Activated CD4-positive, alpha-beta T cell treated with anti-CD3 and anti-CD28 coated beads, Interleukin-2, amount 50 U/mL, for 24 hours (primary cell): ENCODE results near the gene JAG2.
"Not testable (repeated sequence)": the region's sequence is repeated elsewhere in the genome, so short reads cannot be mapped to it uniquely, and the experiment has no call there.

Source experiments
- DNase-seq, 2 donors: peaks; one replicate each; pipeline ENCODE4 v3.0.0-alpha.2; 2020; ENCODE audit warnings: low read depth in 1 of 2, low spot score in 1 of 2

JAG2 gene

DNA sequence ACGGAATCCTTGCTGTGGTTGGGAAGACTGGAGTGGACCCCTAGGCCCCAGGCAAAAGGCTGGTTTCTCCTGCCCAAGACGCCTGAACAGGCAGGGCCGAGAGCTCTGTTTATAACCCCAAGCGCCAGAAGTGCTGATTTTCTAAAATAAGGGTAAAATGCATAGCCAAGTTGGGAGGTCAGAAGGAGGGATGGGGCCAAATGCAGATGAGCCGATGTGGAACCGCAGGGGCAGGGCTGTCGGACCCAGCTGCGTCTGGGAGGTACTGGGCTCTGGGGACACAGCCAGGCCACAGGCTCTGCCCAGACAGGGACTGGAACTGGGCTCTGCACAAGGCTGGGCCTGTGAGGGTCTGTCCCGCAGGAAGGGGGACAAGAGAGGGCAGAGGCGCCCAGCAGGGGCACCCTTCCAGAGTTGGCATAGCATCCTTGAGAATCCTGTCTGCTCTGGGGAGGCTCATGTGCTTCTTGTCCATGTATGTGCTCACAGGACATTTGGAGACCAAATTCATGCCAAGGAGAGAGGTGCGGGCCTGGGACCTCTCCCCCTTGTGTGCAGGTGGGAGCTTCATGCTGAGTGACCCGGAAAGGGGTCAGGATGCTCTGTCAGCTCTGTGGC, 49.1 kb downstream of the JAG2 start:
- DNase-seq: no peak

DNA sequence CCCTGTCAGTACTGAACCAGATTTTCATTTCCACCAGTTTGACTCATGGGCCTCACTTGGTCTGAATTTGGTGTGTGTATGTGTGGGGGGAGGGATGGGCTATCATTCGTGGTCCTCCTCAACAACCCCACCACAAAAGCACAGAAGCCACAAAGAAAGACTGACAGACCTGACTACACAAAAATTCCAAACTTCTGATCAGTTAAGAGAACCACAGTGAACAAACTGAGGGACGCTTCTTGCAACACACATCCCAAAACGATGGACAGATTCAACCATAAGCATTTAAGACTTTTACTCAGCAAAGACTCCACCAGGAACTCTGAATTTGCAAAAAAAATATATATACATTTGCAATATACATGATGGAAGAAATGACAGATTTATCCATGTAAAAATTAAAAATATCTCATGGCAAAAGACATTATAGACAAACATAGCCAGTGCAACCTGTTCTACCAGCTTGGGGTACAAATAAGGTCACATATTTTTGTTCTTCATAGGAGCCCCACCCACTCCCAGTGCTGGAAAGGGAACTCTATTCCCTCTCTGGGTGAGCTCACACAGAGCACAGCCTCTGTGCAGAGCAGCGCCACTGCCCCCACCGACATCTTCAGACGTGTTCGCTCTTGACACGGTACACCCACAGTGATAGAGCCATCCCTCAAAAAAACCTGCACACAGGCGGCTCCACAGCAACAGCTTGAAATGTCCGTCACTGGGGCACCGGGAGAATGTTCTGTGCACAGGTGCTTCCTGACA, 49.7 kb downstream of the JAG2 start:
- no peak for DNase-seq

GRCh38 chr14:105117710-105118385, 50.7 kb downstream of the JAG2 start:
- no peak for DNase-seq

DNA sequence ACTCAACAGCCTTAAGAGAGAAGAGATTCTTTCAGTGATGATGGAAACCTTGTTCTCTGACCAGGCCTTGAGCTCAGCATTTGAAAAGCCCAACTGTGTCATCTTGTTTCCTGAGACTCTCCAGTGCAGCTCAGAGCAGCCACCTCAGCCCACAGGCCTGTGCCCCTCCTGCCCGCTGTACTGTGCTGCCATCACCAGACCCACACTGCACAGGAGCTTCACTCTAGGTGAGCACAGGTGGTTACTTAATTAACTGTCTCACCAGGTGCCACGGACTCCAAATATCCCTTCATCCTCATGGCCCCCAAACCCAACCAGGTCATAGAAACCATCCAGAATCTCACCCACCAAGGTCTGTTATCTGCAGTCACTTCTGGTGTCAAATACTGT, 51.3 kb downstream of the JAG2 start:
- no peak for DNase-seq

DNA sequence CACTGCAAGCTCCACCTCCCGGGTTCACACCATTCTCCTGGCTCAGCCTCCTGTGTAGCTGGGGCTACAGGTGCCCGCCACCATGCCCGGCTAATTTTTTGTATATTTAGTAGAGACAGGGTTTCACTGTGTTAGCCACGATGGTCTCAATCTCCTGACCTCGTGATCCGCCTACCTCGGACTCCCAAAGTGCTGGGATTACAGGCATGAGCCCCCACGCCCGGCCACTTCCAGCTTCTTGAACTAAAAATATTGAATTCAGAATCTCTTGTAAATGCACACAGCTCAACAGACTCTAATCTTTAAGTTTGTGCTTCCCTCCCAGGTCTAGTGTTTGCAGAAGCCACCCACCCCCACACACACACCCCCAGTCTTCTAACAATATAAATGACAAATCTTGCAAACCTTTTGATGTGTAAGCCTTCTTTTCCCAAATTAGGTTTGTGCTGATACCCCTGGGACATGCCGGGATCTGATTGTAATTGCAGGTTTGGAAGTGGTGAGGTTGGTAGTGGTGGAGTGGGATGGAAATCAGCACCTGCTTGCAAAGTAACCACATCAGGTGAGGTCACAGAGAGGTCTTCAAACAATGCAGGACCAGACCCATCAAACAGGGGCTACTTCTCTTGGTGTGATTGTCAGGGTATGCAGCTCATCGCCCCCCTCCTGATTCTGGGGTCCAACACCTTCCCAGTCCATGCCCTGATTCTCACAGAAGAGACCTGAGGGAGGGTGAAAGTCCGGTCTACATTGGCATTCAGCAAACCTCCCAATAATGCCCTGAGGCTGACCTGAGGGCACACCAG, 51.9 kb downstream of the JAG2 start:
- DNase-seq: no peak

- DNase-seq: not testable (repeated sequence)
Observed at GRCh38 chr14:105109243-105109642, 59.3 kb downstream of the JAG2 start.

DNA sequence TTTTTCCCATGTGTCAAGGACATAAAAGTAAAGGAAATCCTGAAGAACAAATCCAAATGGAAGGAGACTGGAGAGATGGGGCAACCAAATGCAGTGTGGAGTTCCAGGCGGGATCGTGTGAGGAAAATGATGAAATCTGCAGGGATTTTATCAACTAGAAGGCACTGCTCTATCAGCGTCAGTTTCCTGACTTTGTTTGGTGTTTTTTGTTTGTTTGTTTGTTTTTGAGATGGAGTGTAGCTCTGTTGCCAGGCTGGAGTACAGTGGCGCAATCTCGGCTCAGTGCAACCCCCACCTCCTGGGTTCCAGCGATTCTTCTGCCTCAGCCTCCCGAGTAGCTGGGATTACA, 60.1 kb downstream of the JAG2 start:
- DNase-seq: no peak

- no peak for DNase-seq
Observed at GRCh38 chr14:105107781-105108515, 60.6 kb downstream of the JAG2 start.

- no peak for DNase-seq
Observed at GRCh38 chr14:105107351-105107750, 61.2 kb downstream of the JAG2 start.

- DNase-seq: no peak
Observed at GRCh38 chr14:105105158-105105557, 63.4 kb downstream of the JAG2 start.

DNA sequence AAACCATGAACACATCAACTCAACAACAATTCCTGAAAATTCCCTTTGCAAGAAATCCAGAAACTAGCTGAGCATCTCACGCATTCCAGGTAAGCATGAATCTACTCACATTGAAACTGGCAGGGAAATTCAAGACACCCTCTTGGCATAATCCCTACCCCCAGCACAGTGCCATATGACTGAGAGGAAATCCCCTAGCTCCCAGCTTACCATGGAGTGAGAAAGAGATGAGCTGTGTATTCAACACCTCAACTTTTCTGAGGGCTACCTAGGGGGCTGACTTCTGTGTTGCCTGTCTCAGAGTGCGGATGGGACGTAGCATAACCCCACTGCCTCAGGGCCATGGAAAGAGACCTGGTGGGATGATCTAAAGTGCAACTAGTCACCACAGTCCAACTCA, 65.7 kb downstream of the JAG2 start:
- DNase-seq: no peak

GRCh38 chr14:105102361-105102870, 66.2 kb downstream of the JAG2 start:
- no peak for DNase-seq

DNA sequence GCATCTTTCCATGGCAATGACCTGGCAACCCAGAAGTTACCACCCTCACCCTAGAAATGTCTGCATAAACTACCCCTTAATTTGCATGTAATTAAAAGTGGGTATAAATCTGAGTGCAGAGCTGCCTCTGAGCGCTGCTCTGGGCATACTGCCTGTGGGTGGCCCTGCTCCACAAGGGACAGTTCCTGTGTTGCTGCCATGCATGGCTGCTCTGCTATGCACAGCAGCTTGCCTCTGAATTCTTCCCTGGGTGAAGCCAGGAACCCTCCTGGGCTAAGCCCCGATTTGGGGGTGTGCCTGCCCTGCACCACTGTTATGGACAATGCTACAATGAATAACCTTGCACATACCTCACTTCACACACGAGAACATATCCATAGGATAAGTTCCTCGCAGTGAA, 67.7 kb downstream of the JAG2 start:
- DNase-seq: no peak

GRCh38 chr14:105099778-105100177, 68.8 kb downstream of the JAG2 start:
- no peak for DNase-seq

- DNase-seq: no peak
Observed at GRCh38 chr14:105098316-105098715, 70.3 kb downstream of the JAG2 start.

DNA sequence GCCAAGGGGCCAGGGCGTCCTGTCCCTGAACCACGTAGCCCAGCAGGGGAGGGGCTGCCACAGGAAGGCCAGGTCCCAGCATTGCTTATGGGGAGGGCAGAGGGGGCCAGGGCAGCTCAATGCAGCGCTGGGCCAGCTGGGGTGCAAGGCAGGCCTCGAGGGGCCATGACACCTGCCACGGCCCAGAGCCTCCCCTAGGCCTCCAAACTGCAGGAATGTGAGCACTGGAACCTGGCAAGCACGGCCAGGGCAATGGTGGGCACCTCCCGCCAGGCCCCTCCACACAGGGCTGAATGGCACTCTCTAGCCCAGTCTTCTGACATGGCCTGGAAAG, 70.8 kb downstream of the JAG2 start:
- no peak for DNase-seq

DNA sequence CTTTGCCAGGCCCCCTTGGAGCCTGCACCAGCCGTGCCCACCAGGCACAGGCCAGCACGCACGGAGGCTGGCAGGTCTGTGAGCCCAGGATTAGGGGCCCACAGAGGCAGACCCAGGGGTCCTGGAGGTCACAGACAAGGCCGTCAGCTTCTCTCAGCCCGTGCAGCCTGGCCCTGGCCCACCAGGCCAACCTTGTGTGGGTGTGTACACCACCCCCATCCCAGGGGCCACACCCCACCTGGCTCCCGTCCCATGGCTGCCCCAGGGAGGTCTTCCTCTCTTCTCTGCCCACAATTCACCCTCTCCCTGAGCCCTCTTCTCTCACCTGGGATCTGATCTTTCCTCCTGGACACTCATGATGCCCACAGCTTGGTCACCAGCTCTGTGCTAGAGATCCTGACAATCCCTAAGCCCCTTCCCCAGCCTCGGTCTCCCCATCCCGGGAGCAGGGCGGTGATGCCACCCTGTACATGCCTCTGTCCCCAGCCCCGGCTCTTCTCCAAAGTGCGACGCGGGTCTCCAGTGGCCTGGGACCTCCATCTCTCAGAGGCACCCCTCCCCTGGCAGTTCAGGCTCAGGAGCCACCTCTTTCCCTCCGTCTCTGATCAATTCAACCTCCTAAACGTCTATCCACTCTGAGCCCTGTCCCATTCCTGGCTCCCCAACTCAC, 72.2 kb downstream of the JAG2 start:
- DNase-seq: no peak

DNA sequence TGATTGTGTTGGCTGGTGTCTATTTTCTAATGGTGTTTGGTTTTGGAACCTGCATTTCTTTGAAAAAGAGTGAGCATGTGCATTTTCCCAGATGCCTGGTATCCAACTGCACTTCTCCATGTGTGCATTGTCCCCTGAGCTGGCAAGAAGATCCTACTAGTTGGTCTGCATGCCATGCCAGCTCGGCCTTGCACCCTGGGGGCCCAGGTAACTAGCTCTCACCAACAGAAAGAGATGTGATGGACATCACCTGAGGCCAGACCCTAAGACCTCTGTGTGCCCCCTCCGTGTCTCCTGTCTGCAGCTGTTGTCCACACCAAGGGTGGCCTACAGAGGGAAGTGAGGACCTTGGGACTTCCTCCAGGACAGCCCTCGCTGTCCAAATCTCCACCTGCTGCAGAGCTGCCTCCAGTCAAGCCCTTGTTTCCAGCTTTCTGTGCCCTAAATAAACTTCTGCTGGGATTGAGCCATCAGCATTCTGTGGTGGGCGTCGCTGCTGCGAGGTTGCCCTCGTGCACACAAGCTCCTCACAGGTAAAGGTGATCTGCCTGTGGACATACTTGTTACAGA, 73.3 kb downstream of the JAG2 start:
- DNase-seq: no peak

DNA sequence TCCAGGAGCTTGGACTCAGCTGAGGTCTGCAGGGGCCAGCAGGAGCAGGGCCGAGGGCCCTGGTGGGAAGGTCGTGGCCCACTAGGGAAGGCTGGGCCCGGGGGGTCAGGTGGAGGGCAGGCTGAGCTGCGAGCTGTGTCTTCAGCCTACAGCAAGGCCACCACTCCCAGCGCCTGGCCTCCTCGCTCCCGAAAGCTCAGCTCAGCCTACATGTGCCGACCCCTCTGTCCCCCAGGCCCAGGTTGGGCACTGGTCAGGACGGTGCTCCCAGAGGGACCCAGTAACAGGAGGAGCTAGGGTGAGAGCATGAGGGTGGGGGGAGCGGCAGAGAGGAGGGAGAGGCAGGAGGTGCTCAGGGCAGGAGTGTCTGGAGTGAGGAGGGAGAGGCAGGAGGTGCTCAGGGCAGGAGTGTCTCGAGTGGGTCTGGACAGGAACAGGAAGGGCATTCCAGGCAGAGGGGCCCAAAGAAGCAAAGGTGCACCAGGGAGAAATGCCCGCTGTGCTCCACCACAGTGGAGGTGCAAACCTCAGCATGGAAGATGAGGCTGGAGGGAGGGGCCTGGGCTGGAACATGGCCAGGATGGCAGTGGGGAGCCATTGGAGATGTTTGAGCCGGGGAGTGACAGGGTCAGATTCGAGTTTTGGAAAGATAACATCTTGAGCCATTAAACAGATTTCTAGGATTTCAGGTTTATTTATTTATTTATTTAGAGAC, 74.2 kb downstream of the JAG2 start:
- no peak for DNase-seq
